Tibial nerve (tissue), 4 donors: ENCODE data around the gene OR2S2. TPM values are rescaled to one million over a fixed set of nuclear protein-coding genes. Genes with fewer than 3 reads are reported as not detected.

ENCODE experiments used
- DNase-seq, 2 donors: peaks; one replicate each; pipeline ENCODE4 v3.0.0-alpha.2; 2019; ENCODE audit warnings: low spot score in 2 of 2
- H3K27ac ChIP-seq, 4 donors: fragments of 200-600 bp; sonication (generic) in 3 of 4; one replicate each; pipeline ENCODE4 v1.5.1; 2017 to 2019; ENCODE audit warnings: mild to moderate bottlenecking in 1 of 4
- H3K27me3 ChIP-seq, 2 donors: fragments of 200-600 bp; sonication (generic) in 1 of 2; one replicate each; pipeline versions ENCODE4 v1.5.1 to v1.6.0; 2017 to 2019
- H3K36me3 ChIP-seq, 3 donors: fragments of 200-600 bp; sonication (generic); one replicate each; pipeline ENCODE4 v1.5.1; 2018 to 2019
- H3K4me1 ChIP-seq, 4 donors: fragments of 200-600 bp; sonication (generic) in 3 of 4; one replicate each; pipeline ENCODE4 v1.5.1; 2017 to 2019
- H3K4me3 ChIP-seq, 4 donors: fragments of 200-600 bp; sonication (generic) in 3 of 4; one replicate each; pipeline ENCODE4 v1.5.1; 2017 to 2019; ENCODE audit warnings: mild to moderate bottlenecking in 1 of 4, moderate library complexity in 1 of 4
- H3K9me3 ChIP-seq, 4 donors: fragments of 200-600 bp; sonication (generic) in 3 of 4; one replicate each; pipeline ENCODE4 v1.5.1; 2017 to 2019
- EP300 ChIP-seq, 2 donors: sonication (generic); formaldehyde crosslinking; IDR thresholded peaks; one replicate each; pipeline ENCODE4 v1.6.1; 2017; ENCODE audit warnings: antibody characterized with exemption in 2 of 2, mild to moderate bottlenecking in 1 of 2
- POLR2A ChIP-seq, 2 donors: fragments of 450-650 bp; IDR thresholded peaks; one replicate each; pipeline ENCODE4 v1.6.1; 2017; ENCODE audit warnings: antibody characterized with exemption in 2 of 2, mild to moderate bottlenecking in 2 of 2, moderate library complexity in 2 of 2
- WGBS, 2 donors: methylation state at CpG; one replicate each; pipeline ENCODE4 v1.1.5; 2018; 5-methylcytosine and 5-hydroxymethylcytosine counted together
- total RNA-seq, 4 donors: library from RNA; depleted of rRNA; stranded (reverse); fragments of >200 nt; gene quantifications; one replicate each; pipeline ENCODE4 v1.1.0, GENCODE V29; 2016
- TF ChIP-seq, protein P1 (sequence below), 5 experiments: fragments of 200-600 bp in 3 of 5; fragments of 450-650 bp in 2 of 5; sonication (generic) in 3 of 5; IDR thresholded peaks; one replicate each; pipeline ENCODE4 v1.5.1; 2016 to 2019; ENCODE audit warnings: antibody characterized with exemption in 5 of 5, mild to moderate bottlenecking in 3 of 5, moderate library complexity in 2 of 5

Gene OR2S2
- total RNA-seq, 4 donors from 2014 or later, result not detected

DNA sequence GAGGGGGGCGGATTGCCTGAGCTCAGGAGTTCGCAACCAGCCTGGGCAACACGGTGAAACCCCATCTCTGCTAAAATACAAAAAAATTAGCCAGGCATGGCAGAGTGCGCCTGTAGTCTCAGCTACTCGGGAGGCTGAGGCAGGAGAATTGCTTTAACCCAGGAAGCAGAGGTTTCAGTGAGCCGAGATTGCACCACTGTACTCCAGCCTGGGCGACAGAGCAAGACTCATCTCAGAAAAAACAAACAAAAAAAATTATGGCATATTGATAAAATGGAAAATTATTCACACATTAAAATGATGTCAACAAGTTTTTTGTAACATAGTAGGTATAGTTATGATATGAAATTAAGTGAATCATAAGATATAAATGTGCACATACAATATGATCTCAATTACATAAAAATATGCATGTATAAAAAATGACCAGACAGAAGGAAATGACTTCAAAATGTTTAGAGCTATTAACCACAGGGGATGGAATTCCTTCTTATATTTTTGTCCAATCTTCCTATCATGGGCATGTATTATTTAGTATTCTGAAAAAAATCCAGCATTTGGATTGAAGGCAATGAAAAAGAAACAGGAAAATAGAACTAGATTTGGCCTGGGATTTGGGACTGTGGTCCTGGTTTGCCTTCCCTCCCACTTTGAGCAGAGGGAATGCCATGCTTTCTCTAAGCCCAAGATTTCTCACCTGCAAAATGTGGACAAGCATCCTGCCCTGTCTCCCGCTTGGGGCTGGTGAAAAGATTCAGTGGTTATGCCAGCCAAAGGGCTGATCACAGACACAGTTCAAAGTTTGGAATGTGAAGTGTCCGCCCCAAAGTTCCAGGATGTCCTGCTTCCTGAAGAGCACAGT is 29.1 kb downstream of the OR2S2 start:
- no peaks in the 10 kb centered on the region for H3K27me3 ChIP-seq
- H3K4me1 ChIP-seq, result peaks cover 0 to 15% (median 11%) of the 10 kb centered on the region in 4 donors
- no peaks in the 10 kb centered on the region for H3K36me3 ChIP-seq
- H3K4me3 ChIP-seq, result no peak overlapping the region
- H3K27ac ChIP-seq, result no peak overlapping the region
- 83 to 88% methylated on average over 9 of the region's 9 CpGs for WGBS, 2 donors
- no peaks in the 10 kb centered on the region for H3K9me3 ChIP-seq
- no peak for TF ChIP-seq EP300 (IDR thresholded peaks at IDR 0.05)
- DNase-seq, result no peak

- no peak for TF ChIP-seq POLR2A (IDR thresholded peaks at IDR 0.05)
- peak in 1 of 2 donors; percentile 18 for TF ChIP-seq EP300 (IDR thresholded peaks at IDR 0.05)
- TF ChIP-seq, protein P1, sequence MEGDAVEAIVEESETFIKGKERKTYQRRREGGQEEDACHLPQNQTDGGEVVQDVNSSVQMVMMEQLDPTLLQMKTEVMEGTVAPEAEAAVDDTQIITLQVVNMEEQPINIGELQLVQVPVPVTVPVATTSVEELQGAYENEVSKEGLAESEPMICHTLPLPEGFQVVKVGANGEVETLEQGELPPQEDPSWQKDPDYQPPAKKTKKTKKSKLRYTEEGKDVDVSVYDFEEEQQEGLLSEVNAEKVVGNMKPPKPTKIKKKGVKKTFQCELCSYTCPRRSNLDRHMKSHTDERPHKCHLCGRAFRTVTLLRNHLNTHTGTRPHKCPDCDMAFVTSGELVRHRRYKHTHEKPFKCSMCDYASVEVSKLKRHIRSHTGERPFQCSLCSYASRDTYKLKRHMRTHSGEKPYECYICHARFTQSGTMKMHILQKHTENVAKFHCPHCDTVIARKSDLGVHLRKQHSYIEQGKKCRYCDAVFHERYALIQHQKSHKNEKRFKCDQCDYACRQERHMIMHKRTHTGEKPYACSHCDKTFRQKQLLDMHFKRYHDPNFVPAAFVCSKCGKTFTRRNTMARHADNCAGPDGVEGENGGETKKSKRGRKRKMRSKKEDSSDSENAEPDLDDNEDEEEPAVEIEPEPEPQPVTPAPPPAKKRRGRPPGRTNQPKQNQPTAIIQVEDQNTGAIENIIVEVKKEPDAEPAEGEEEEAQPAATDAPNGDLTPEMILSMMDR (IDR thresholded peaks at IDR 0.05), result no peak
- H3K9me3 ChIP-seq, result no peaks in the 10 kb centered on the region
- H3K4me1 ChIP-seq, result peaks cover 0 to 35% (median 18%) of the 10 kb centered on the region in 4 donors
- peak in 1 of 2 donors; percentile 50 for DNase-seq
- H3K36me3 ChIP-seq, result no peaks in the 10 kb centered on the region
- WGBS, 2 donors, result 31 to 32% methylated on average over 9 of the region's 9 CpGs
- H3K27me3 ChIP-seq, result no peaks in the 10 kb centered on the region
- peak overlapping the region; percentile 40 to 83 (median 58) for H3K27ac ChIP-seq
- H3K4me3 ChIP-seq, result no peak overlapping the region
Measured at GRCh38 chr9:35923927-35924763, 33.8 kb downstream of the OR2S2 start.

GRCh38 chr9:35923598-35923926 is 34.4 kb downstream of the OR2S2 start:
- no peaks in the 10 kb centered on the region for H3K9me3 ChIP-seq
- no peaks in the 10 kb centered on the region for H3K36me3 ChIP-seq
- WGBS, 2 donors, result 87 to 90% methylated on average over 1 of the region's 1 CpG
- H3K27me3 ChIP-seq, result no peaks in the 10 kb centered on the region
- no peak for DNase-seq
- TF ChIP-seq EP300 (IDR thresholded peaks at IDR 0.05) (no peak), POLR2A (IDR thresholded peaks at IDR 0.05) (no peak)
- H3K4me3 ChIP-seq, result no peak overlapping the region
- peaks cover 0 to 35% (median 18%) of the 10 kb centered on the region in 4 donors for H3K4me1 ChIP-seq
- H3K27ac ChIP-seq, result peak overlapping the region; percentile 40 to 83 (median 58)

GRCh38 chr9:35920051-35920620 is 37.8 kb downstream of the OR2S2 start:
- H3K36me3 ChIP-seq, result no peaks in the 10 kb centered on the region
- no peaks in the 10 kb centered on the region for H3K27me3 ChIP-seq
- H3K27ac ChIP-seq, result peak overlapping the region in 3 of 4 donors; percentile 5 to 68 (median 60)
- no peak overlapping the region for H3K4me3 ChIP-seq
- no peaks in the 10 kb centered on the region for H3K9me3 ChIP-seq
- H3K4me1 ChIP-seq, result peaks cover 0 to 43% (median 21%) of the 10 kb centered on the region in 4 donors
- TF ChIP-seq POLR2A (IDR thresholded peaks at IDR 0.05), result no peak
- TF ChIP-seq EP300 (IDR thresholded peaks at IDR 0.05), result no peak
- TF ChIP-seq, protein P1 (IDR thresholded peaks at IDR 0.05), result no peak
- 70 to 85% methylated on average over 4 of the region's 4 CpGs for WGBS, 2 donors
- DNase-seq, result no peak

- Histone ChIP-seq H3K9me3 (no peaks in the 10 kb centered on the region), H3K4me1 (peaks cover 0 to 43% (median 15%) of the 10 kb centered on the region in 4 donors), H3K4me3 (no peak overlapping the region), H3K27ac (peak overlapping the region in 3 of 4 donors; percentile 5 to 68 (median 60)), H3K36me3 (no peaks in the 10 kb centered on the region), H3K27me3 (no peaks in the 10 kb centered on the region)
- no peak for DNase-seq
- 79 to 80% methylated on average over 3 of the region's 3 CpGs for WGBS, 2 donors
- TF ChIP-seq POLR2A (IDR thresholded peaks at IDR 0.05) (no peak), EP300 (IDR thresholded peaks at IDR 0.05) (no peak)
- TF ChIP-seq, protein P1 (IDR thresholded peaks at IDR 0.05), result no peak
Measured at GRCh38 chr9:35919212-35920008, 38.5 kb downstream of the OR2S2 start.
